HepG2 (cell line): Measurements from ENCODE around the gene CABP5. TPM values are rescaled to one million over a fixed set of nuclear protein-coding genes. Genes with fewer than 3 reads are reported as not detected.

Experiments
- ATAC-seq: fragments of 200-7000 bp; cut with Tn5 transposase; 3 replicates; pipeline ENCODE4 v1.9.1; 2020; ENCODE audit warnings: mild to moderate bottlenecking, moderate library complexity
- BruUV-seq: library from RNA; stranded (reverse); fragments of 400-500 nt; replicated peaks from 2 replicates; lab custom pipeline; 2021; lab: Mats Ljungman, UMichigan
- CTCF ChIA-PET: fragments of 300-600 bp; formaldehyde crosslinking; extraction: SDS; loops from one replicate; lab custom pipeline; 2021; ENCODE audit warnings: low total read pairs, inconsistent platforms, low intra/inter-chr PET ratio; lab: Yijun Ruan, JAX
- POLR2A ChIA-PET: fragments of 350-600 bp; sonication (Branson Sonifier 250); formaldehyde crosslinking; loops from one replicate; lab custom pipeline; 2020; ENCODE audit warnings: antibody characterized with exemption, inconsistent platforms; lab: Yijun Ruan, JAX
- DNase-seq: peaks from one replicate; pipeline ENCODE4 v3.0.0-alpha.2; 2015; ENCODE audit warnings: low spot score
- FAIRE-seq: peaks from 3 replicates; lab custom pipeline; 2011; peaks lifted over from hg19 to GRCh38; lab: Jason Lieb, UNC
- H2AFZ ChIP-seq: one replicate; pipeline ENCODE4 v1.6.1; 2011; ENCODE audit warnings: low read length, inconsistent platforms
- H3K27ac ChIP-seq: fragments of 300-600 bp; 3 replicates; pipeline ENCODE4 v1.8.0; 2011; ENCODE audit warnings: mixed run types, mild to moderate bottlenecking, mixed read lengths, low read length, inconsistent platforms; ENCODE audit not compliant: insufficient read depth; ENCODE audit errors: extremely low read length
- H3K27me3 ChIP-seq, 2 experiments: fragments of 200-600 bp in 1 of 2; 2 replicates in 1 of 2; 3 replicates in 1 of 2; pipeline versions ENCODE4 v1.6.0 to v1.8.0; 2011; ENCODE audit warnings: low read length in 2 of 2, mild to moderate bottlenecking in 2 of 2, moderate library complexity in 2 of 2, inconsistent platforms in 1 of 2; ENCODE audit not compliant: insufficient read depth in 2 of 2, control insufficient read depth in 1 of 2
- H3K36me3 ChIP-seq, 2 experiments: fragments of 200-600 bp in 1 of 2; replicated peaks in 1 of 2; 2 replicates in 1 of 2; 3 replicates in 1 of 2; pipeline versions ENCODE4 v1.5.1 to v1.8.0; 2011; ENCODE audit warnings: low read length in 2 of 2, inconsistent platforms in 1 of 2; ENCODE audit not compliant: insufficient read depth in 2 of 2, control insufficient read depth in 1 of 2
- H3K4me1 ChIP-seq: 2 replicates; pipeline ENCODE4 v1.5.1; 2012; ENCODE audit warnings: low read length, inconsistent platforms; ENCODE audit not compliant: insufficient read depth
- H3K4me2 ChIP-seq: 2 replicates; pipeline ENCODE4 v1.6.0; 2011; ENCODE audit warnings: low read depth, low read length, inconsistent platforms
- H3K4me3 ChIP-seq, 3 experiments: fragments of 200-600 bp in 1 of 3; sonication (generic), shearing (Covaris generic) in 1 of 3; replicated peaks in 1 of 3; 2 replicates each; pipeline ENCODE4 v1.5.1; 2011 to 2016; ENCODE audit warnings: low read length in 3 of 3, inconsistent platforms in 2 of 3, low read depth in 2 of 3, mild to moderate bottlenecking in 2 of 3, control low read depth in 1 of 3, mixed read lengths in 1 of 3; ENCODE audit not compliant: insufficient read depth in 1 of 3
- H3K79me2 ChIP-seq: one replicate; pipeline ENCODE4 v1.6.1; 2011; ENCODE audit warnings: low read length, inconsistent platforms; ENCODE audit not compliant: insufficient read depth
- H3K9ac ChIP-seq: 2 replicates; pipeline ENCODE4 v1.6.0; 2011; ENCODE audit warnings: mild to moderate bottlenecking, low read depth, low read length, inconsistent platforms; ENCODE audit not compliant: insufficient read depth
- H3K9me3 ChIP-seq: 2 replicates; pipeline ENCODE4 v1.5.1; 2012; ENCODE audit warnings: mild to moderate bottlenecking, low read length
- H4K20me1 ChIP-seq: 2 replicates; pipeline ENCODE4 v1.6.0; 2011; ENCODE audit warnings: inconsistent platforms, mild to moderate bottlenecking, low read length, moderate library complexity; ENCODE audit not compliant: insufficient read depth
- ATF4 ChIP-seq, 2 experiments: fragments of 450-650 bp in 1 of 2; sonication (generic) in 1 of 2; formaldehyde crosslinking; IDR thresholded peaks; 2 replicates each; pipeline versions ENCODE4 v1.5.0 to v1.8.0; 2020 to 2022; ENCODE audit warnings: mild to moderate bottlenecking in 1 of 2, missing genetic modification reagents in 1 of 2
- DNMT3B ChIP-seq: conservative IDR thresholded peaks from 2 replicates; pipeline ENCODE4 v1.6.1; 2016; ENCODE audit warnings: missing biosample characterization, control low read depth
- GATAD1 ChIP-seq: IDR thresholded peaks from 2 replicates; pipeline ENCODE4 v1.6.1; 2016; ENCODE audit warnings: missing genetic modification reagents, missing compliant biosample characterization
- HES4 ChIP-seq: sonication (generic); formaldehyde crosslinking; IDR thresholded peaks from 2 replicates; pipeline ENCODE4 v1.9.0; 2021; ENCODE audit warnings: mild to moderate bottlenecking, missing genetic modification reagents, borderline replicate concordance
- MEF2D ChIP-seq: sonication (generic); formaldehyde crosslinking; IDR thresholded peaks from 2 replicates; pipeline ENCODE4 v1.5.1; 2020; ENCODE audit warnings: mild to moderate bottlenecking, missing genetic modification reagents
- POLR2A ChIP-seq, 2 experiments: IDR thresholded peaks; 2 replicates each; pipeline ENCODE4 v1.6.1; 2011; ENCODE audit warnings: low read depth in 2 of 2, low read length in 2 of 2, mild to moderate bottlenecking in 1 of 2, moderate library complexity in 1 of 2; ENCODE audit not compliant: insufficient read depth in 1 of 2
- TRIM22 ChIP-seq: fragments of 450-650 bp; IDR thresholded peaks from 2 replicates; pipeline ENCODE4 v1.6.1; 2017
- ZNF549 ChIP-seq: sonication (generic); formaldehyde crosslinking; IDR thresholded peaks from 2 replicates; pipeline ENCODE4 v1.5.0; 2020; ENCODE audit warnings: missing genetic modification reagents
- ZNF768 ChIP-seq: sonication (generic); formaldehyde crosslinking; IDR thresholded peaks from 2 replicates; pipeline ENCODE4 v1.4.0; 2020; ENCODE audit warnings: missing genetic modification reagents
- WGBS: methylation state at CpG from one replicate; pipeline ENCODE4 v1.1.6; 2017; ENCODE audit warnings: low lambda C conversion rate; 5-methylcytosine and 5-hydroxymethylcytosine counted together
- in situ Hi-C: cut with HindIII; loops from 2 replicates; pipeline ENCODE4 v1.10.0; 2017; ENCODE audit warnings: low pct_unique_long_range_greater_than_20kb; ENCODE audit not compliant: extremely low pct_ligation_motif_present
- intact Hi-C: fragments of 100-400 bp; cut with micrococcal nuclease; formaldehyde crosslinking; loops from one replicate; pipeline ENCODE4 v1.10.0; 2022; ENCODE audit not compliant: unreplicated experiment
- polyA plus RNA-seq, 8 experiments: library from polyadenylated mRNA; depleted of rRNA in 3 of 8; stranded (reverse) in 7 of 8; unstranded in 1 of 8; fragments of >200 nt; fragmentation: Illumina TruSeq in 4 of 8; extraction: Trizol in 4 of 8; gene quantifications; 2 replicates each; pipeline versions ENCODE4 v1.2.1 to v1.2.3, GENCODE V29; 2011 to 2016; ENCODE audit warnings: low read depth in 4 of 8, missing spikeins in 1 of 8, mixed read lengths in 1 of 8; ENCODE audit not compliant: insufficient read depth in 1 of 8
- total RNA-seq, 5 experiments: library from RNA; depleted of rRNA; stranded (reverse); fragments of >200 nt; fragmentation: Illumina TruSeq; extraction: Trizol; gene quantifications; 2 replicates each; pipeline ENCODE4 v1.2.3, GENCODE V29; 2016; ENCODE audit warnings: low read depth in 1 of 5

CABP5 gene
- total and polyA plus RNA-seq, 2 of the 13 experiments (the other 11 are each of a cell fraction or from before 2014, with no cell fraction given): not detected

- ChIA-PET CTCF (no interaction called here), POLR2A (no interaction called here)
- Histone ChIP-seq H3K4me3 (no peak overlapping the region), H3K9me3 (peaks cover under 1% of the 10 kb centered on the region), H4K20me1 (no peaks in the 10 kb centered on the region), H2AFZ (no peak overlapping the region)
- intact Hi-C loops: no loop called here
- in situ Hi-C loops: no loop called here
- TF ChIP-seq ZNF768 (CRISPR knock-in tag) (peak; percentile 80; the same call in 1 of the 2 replicates), TRIM22 (no peak), ATF4 (CRISPR knock-in tag; IDR thresholded peaks at IDR 0.05) (no peak), POLR2A (IDR thresholded peaks at IDR 0.05; ENCODE audit: insufficient read depth in 1 of 2, low read depth in 2 of 2, low read length in 2 of 2) (no peak), MEF2D (CRISPR knock-in tag) (no peak), GATAD1 (CRISPR knock-in tag) (no peak), ZNF549 (CRISPR knock-in tag) (no peak), HES4 (CRISPR knock-in tag) (no peak), DNMT3B (CRISPR knock-in tag) (no peak)
- TF ChIP-seq, all 625 proteins: peak for 1
- no peak overlapping the region for H3K4me2 ChIP-seq
- DNase-seq (no peak), ATAC-seq (no peak), FAIRE-seq (no peak)
- H3K79me2 ChIP-seq: no peaks in the 10 kb centered on the region
- no peak overlapping the region for H3K9ac ChIP-seq
- BruUV-seq: no TSS peak
- no peaks in the 10 kb centered on the region for H3K4me1 ChIP-seq
- peaks cover 0 to 10% of the 10 kb centered on the region in 2 experiments; a peak in 3 of 5 replicates for H3K27me3 ChIP-seq
- no peak overlapping the region for H3K27ac ChIP-seq
- H3K36me3 ChIP-seq: no peaks in the 10 kb centered on the region
- WGBS: 19% methylated on average over 2 of the region's 2 CpGs
Measured at GRCh38 chr19:48041877-48042580, 1.9 kb downstream of the CABP5 start.
